ENCODE measurements around the gene TNRC6C. TPM values are rescaled to one million over a fixed set of nuclear protein-coding genes. Genes with fewer than 3 reads are reported as not detected.

Gene TNRC6C
- total and polyA plus RNA-seq, 2 of the 13 experiments (the other 11 are each of a cell fraction or from before 2014, with no cell fraction given) = 0.66 to 4.9 TPM

- H3K36me3 ChIP-seq (replicated peaks in 1 of 2; ENCODE audit: control insufficient read depth in 1 of 2, insufficient read depth in 2 of 2, low read length in 2 of 2) = no peaks in the 10 kb centered on the region
- no peak overlapping the region for H2AFZ ChIP-seq (ENCODE audit: low read length)
- H3K79me2 ChIP-seq (ENCODE audit: insufficient read depth, low read length) = no peaks in the 10 kb centered on the region
- no peaks in the 10 kb centered on the region for H4K20me1 ChIP-seq (ENCODE audit: insufficient read depth, low read length)
- peaks cover 89% of the 10 kb centered on the region for H3K4me1 ChIP-seq (ENCODE audit: insufficient read depth, low read length)
- ATAC-seq = no peak
- CTCF ChIA-PET (ENCODE audit: low intra/inter-chr PET ratio, low total read pairs) = interaction anchor here (1.3 to 2.3 kb wide), 2 partner anchors 16 to 21 kb away, joined by 11 to 17 read pairs; no protein-coding TSS in a partner anchor
- FAIRE-seq = no peak
- BruUV-seq (replicated peaks) = no TSS peak
- H3K27ac ChIP-seq (ENCODE audit: extremely low read length, insufficient read depth, low read length) = no peak overlapping the region
- H3K4me2 ChIP-seq (ENCODE audit: low read depth, low read length) = peak overlapping the region; percentile 29; the same call in 1 of the 2 replicates
- H3K9me3 ChIP-seq (ENCODE audit: low read length) = no peaks in the 10 kb centered on the region
- H3K4me3 ChIP-seq (replicated peaks in 1 of 3; ENCODE audit: insufficient read depth in 1 of 3, low read depth in 2 of 3, low read length in 3 of 3) = no peak overlapping the region
- no peak for DNase-seq (ENCODE audit: low spot score)
- no peak overlapping the region for H3K9ac ChIP-seq (ENCODE audit: insufficient read depth, low read depth, low read length)
- in situ Hi-C loops (cut with HindIII; ENCODE audit: extremely low pct_ligation_motif_present, low pct_unique_long_range_greater_than_20kb) (no loop called here), intact Hi-C loops (cut with micrococcal nuclease; ENCODE audit: unreplicated experiment) (no loop called here)
- H3K27me3 ChIP-seq (ENCODE audit: control insufficient read depth in 1 of 2, insufficient read depth in 2 of 2, low read length in 2 of 2) = no peaks in the 10 kb centered on the region
- WGBS (ENCODE audit: low lambda C conversion rate) = 68% methylated on average over 25 of the region's 30 CpGs
- POLR2A ChIA-PET = interaction anchor here (0.7 kb wide), 1 partner anchor 175 kb away, joined by 3 read pairs; the partner anchor contains the start of gene TNRC6C
- TF ChIP-seq, protein P1, sequence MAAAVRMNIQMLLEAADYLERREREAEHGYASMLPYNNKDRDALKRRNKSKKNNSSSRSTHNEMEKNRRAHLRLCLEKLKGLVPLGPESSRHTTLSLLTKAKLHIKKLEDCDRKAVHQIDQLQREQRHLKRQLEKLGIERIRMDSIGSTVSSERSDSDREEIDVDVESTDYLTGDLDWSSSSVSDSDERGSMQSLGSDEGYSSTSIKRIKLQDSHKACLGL (CRISPR knock-in tag; IDR thresholded peaks at IDR 0.05) = 0 out of 2 replicates have a peak, but pooled peaks have one; percentile 42
- no peak for TF ChIP-seq ZNF224 (CRISPR knock-in tag; IDR thresholded peaks at IDR 0.05)
- no peak for TF ChIP-seq ZNF780A (CRISPR knock-in tag; IDR thresholded peaks at IDR 0.05)
- TF ChIP-seq ZNF160 (CRISPR knock-in tag; IDR thresholded peaks at IDR 0.05) = no peak
- no peak for TF ChIP-seq ZNF574 (CRISPR knock-in tag; IDR thresholded peaks at IDR 0.05)
- 0 out of 2 replicates have a peak, but pooled peaks have one; percentile 4 for TF ChIP-seq CCDC6 (CRISPR knock-in tag; IDR thresholded peaks at IDR 0.05)
- TF ChIP-seq SYNCRIP (IDR thresholded peaks at IDR 0.05; ENCODE audit: insufficient read depth, low read depth, low read length) = no peak
- TF ChIP-seq CBX1 (IDR thresholded peaks at IDR 0.05; ENCODE audit: low read depth) = no peak
- TF ChIP-seq DNMT1 (CRISPR knock-in tag; IDR thresholded peaks at IDR 0.05) = no peak
- no peak for TF ChIP-seq GLMP (CRISPR knock-in tag; IDR thresholded peaks at IDR 0.05; ENCODE audit: borderline replicate concordance)
- no peak for TF ChIP-seq ZNF770 (CRISPR knock-in tag; IDR thresholded peaks at IDR 0.05)
- TF ChIP-seq ZFP36L2 (CRISPR knock-in tag; IDR thresholded peaks at IDR 0.05) = no peak
- no peak for TF ChIP-seq ZFP90 (CRISPR knock-in tag; IDR thresholded peaks at IDR 0.05; ENCODE audit: borderline replicate concordance)
- TF ChIP-seq, protein P2, sequence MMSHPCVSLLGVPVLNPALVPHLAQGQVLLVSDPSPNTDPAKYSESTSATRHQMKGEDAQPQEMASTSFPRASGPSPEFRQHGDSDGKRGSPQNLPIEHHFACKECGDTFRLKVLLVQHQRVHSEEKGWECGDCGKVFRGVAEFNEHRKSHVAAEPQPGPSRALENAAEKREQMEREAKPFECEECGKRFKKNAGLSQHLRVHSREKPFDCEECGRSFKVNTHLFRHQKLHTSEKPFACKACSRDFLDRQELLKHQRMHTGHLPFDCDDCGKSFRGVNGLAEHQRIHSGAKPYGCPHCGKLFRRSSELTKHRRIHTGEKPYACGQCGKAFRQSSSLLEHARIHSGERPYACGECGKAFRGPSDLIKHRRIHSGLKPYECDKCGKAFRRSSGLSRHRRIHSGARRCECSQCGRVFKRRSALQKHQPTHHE (CRISPR knock-in tag; IDR thresholded peaks at IDR 0.05; ENCODE audit: borderline replicate concordance) = no peak
- TF ChIP-seq ZFY (CRISPR knock-in tag; IDR thresholded peaks at IDR 0.05) = 0 out of 2 replicates have a peak, but pooled peaks have one; percentile 15
Measured at GRCh38 chr17:78133179-78133951, 174.9 kb downstream of the TNRC6C start.
